Activated CD4-positive, alpha-beta T cell treated with anti-CD3 and anti-CD28 coated beads, Interleukin-2, amount 10 ng/mL, durations not matched to agents 24 days and 14 days (primary cell): Measurements from ENCODE around the gene MELK. TPM values are rescaled to one million over a fixed set of nuclear protein-coding genes. Genes with fewer than 3 reads are reported as not detected.
"Not testable (repeated sequence)": the region's sequence is repeated elsewhere in the genome, so short reads cannot be mapped to it uniquely, and the experiment has no call there.

Source experiments
- DNase-seq: peaks from one replicate; pipeline ENCODE4 v3.0.0; 2022
- H3K27ac Mint-ChIP-seq: one replicate; pipeline ENCODE4 v1.8.0; 2022; ENCODE audit warnings: mild to moderate bottlenecking, mixed read lengths
- H3K27me3 Mint-ChIP-seq: one replicate; pipeline ENCODE4 v1.8.0; 2022; ENCODE audit warnings: mixed read lengths
- H3K36me3 Mint-ChIP-seq: one replicate; pipeline ENCODE4 v1.8.0; 2022; ENCODE audit warnings: low read depth, mild to moderate bottlenecking, mixed read lengths
- H3K4me1 Mint-ChIP-seq: one replicate; pipeline ENCODE4 v1.8.0; 2021; ENCODE audit warnings: mixed read lengths
- H3K4me3 Mint-ChIP-seq: one replicate; pipeline ENCODE4 v1.8.0; 2022; ENCODE audit warnings: mild to moderate bottlenecking, moderate library complexity, mixed read lengths
- H3K9me3 Mint-ChIP-seq: one replicate; pipeline ENCODE4 v1.8.0; 2021; ENCODE audit warnings: mixed read lengths
- intact Hi-C: fragments of 100-400 bp; cut with micrococcal nuclease; formaldehyde crosslinking; loops from one replicate; pipeline ENCODE4 v1.15.1; 2023
- total RNA-seq: library from RNA; stranded (reverse); gene quantifications from 2 replicates; pipeline ENCODE4 v1.2.3, GENCODE V29; 2022

Gene MELK
- total RNA-seq, 1 donor from 2014 or later: 54.2 TPM

DNA sequence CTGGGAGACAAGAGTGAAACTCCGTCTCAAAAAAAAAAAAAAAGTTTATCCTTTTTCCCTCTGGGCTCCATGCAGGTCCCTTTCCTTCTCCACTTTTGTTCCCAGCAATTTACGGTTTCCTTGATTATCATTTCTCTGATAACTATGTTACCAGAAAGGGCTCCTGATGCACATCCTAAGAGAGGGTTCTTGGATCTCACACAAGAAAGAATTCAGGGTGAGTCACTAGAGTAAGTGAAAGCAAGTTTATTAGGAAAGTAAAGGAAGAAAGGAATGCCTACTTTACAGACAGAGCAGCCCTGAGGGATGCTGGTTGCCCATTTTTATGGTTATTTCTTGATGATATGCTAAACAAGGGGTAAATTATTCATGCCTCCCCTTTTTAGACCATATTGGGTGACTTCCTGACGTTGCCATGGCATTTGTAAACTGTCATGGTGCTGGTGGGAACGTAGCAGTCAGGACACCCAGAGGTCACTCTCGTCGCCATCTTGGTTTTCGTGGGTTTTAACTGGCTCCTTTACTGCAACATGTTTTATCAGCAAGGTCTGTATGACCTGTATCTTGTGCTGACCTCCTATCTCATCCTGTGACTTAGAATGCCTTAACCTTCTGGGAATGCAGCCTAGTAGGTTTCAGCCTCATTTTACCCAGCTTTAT lies 13.5 kb upstream of the MELK start:
- Mint-ChIP-seq H3K27me3 (peaks cover 2% of the 10 kb centered on the region), H3K36me3 (no peaks in the 10 kb centered on the region), H3K9me3 (no peaks in the 10 kb centered on the region), H3K4me3 (no peak overlapping the region), H3K4me1 (peaks cover 3% of the 10 kb centered on the region), H3K27ac (no peak overlapping the region)
- intact Hi-C loops: no loop called here
- no peak for DNase-seq

DNA sequence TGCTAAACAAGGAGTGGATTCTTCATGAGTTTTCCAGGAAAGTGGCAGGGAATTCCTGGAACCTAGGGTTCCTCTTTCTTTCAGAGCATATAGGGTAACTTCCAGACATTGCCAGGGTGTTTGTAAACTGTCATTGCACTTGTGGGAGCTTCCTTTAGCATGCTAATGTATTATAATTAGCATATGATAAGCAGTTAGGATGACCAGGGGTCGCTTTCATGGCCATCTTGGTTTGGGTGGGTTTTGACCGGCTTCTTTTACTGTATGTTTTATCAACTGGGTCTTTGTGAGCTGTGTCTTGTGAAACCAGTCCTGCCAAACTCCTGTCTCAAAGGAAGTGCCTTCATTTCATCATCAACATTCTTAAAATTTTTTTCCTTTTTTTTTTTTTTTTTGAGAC lies 11.9 kb upstream of the MELK start:
- intact Hi-C loops: no loop called here
- peaks cover under 1% of the 10 kb centered on the region for H3K4me1 Mint-ChIP-seq
- no peak overlapping the region for H3K4me3 Mint-ChIP-seq
- no peaks in the 10 kb centered on the region for H3K36me3 Mint-ChIP-seq
- H3K27me3 Mint-ChIP-seq: peaks cover 2% of the 10 kb centered on the region
- H3K27ac Mint-ChIP-seq: no peak overlapping the region
- H3K9me3 Mint-ChIP-seq: no peaks in the 10 kb centered on the region
- DNase-seq: no peak

DNA sequence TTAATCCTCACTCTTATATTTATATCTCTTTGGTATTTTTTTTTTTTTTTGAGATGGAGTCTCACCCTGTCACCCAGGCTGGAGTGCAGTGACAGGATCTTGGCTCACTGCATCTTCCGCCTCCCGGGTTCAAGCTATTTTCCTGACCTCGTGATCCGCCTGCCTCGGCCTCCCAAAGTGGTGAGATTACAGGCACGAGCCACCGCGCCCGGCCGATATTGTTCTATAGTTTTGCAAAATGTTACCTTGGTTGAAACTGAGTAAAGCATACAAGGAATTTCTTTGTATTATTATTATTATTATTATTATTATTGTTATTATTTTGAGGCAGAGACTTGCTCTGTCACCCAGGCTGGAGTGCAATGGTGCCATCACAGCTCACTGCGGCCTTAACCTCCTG lies 9.9 kb upstream of the MELK start:
- H3K9me3 Mint-ChIP-seq, intact Hi-C loops, H3K27me3 Mint-ChIP-seq, H3K4me1 Mint-ChIP-seq, H3K36me3 Mint-ChIP-seq, DNase-seq, H3K27ac Mint-ChIP-seq, H3K4me3 Mint-ChIP-seq: not testable (repeated sequence)

DNA sequence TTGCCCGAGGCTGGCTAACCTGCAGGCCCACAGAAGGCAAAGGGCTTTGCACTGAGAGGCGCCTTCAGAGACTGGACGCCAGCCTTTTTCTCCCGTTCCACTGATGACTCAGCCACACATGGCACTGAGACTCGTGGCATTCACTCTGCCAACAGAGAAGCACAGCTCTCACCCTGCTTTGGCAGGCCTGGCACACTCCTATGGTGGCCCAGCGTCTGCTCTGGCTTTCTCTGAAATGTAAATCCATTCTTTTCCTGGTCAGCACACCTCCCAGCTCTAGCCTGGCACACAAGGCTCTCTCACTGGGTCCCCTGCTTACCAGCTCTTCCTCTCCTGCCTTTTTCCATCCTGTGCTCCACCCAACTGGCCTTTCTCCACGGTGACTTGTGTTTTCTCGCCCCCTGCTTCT lies 5.9 kb upstream of the MELK start:
- Mint-ChIP-seq H3K27ac (no peak overlapping the region), H3K9me3 (no peaks in the 10 kb centered on the region), H3K4me1 (peaks cover 3% of the 10 kb centered on the region), H3K4me3 (no peak overlapping the region), H3K27me3 (peaks cover 12% of the 10 kb centered on the region), H3K36me3 (no peaks in the 10 kb centered on the region)
- DNase-seq: no peak
- intact Hi-C loops: no loop called here

DNA sequence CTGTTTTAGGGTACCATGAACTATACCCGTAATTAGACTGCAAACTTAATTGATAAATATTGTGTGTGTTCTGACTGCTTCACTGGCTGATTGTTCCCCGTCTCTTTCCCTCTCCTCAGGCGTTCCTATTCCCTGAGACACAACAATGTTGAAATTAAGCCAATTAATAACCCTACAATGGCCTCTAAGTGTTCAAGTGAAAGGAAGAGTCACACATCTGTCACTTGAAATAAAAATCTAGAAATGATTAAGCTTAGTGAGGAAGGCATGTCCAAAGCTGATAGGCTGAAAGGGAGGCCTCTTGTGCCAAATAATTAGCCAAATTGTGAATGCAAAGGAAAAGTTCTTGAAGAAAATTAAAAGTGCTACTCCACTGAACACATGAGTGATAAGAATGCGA lies 4.0 kb upstream of the MELK start:
- intact Hi-C loops, H3K4me3 Mint-ChIP-seq, H3K27me3 Mint-ChIP-seq, DNase-seq, H3K4me1 Mint-ChIP-seq, H3K27ac Mint-ChIP-seq, H3K9me3 Mint-ChIP-seq, H3K36me3 Mint-ChIP-seq: not testable (repeated sequence)

DNA sequence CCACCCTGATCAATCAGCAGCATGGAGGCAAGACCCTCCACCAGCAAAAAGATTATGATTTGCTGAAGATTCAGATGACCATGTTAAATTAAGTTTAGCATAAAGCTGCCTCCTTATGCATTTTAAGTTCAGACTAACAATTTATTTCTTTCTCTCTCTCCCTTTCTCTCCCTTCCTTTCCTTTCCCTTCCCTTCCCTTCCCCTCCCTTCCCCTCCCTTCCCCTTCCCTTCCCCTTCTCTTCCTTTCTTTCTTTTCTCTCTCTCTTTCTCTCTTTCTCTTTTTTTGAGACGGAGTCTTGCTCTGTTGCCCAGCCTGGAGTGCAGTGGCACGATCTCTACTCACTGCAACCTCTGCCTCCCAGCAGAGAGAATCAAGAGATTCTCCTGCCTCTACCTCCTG lies 1.4 kb upstream of the MELK start:
- peaks cover 9% of the 10 kb centered on the region for H3K27me3 Mint-ChIP-seq
- DNase-seq: no peak
- H3K4me1 Mint-ChIP-seq: peaks cover 26% of the 10 kb centered on the region
- intact Hi-C loops: loop anchor here (10.0 kb wide), 1 partner anchor 357 kb away; no protein-coding TSS in a partner anchor
- H3K36me3 Mint-ChIP-seq: peaks cover 11% of the 10 kb centered on the region
- no peaks in the 10 kb centered on the region for H3K9me3 Mint-ChIP-seq
- H3K4me3 Mint-ChIP-seq: peak overlapping the region; percentile 16
- H3K27ac Mint-ChIP-seq: peak overlapping the region; percentile 65

DNA sequence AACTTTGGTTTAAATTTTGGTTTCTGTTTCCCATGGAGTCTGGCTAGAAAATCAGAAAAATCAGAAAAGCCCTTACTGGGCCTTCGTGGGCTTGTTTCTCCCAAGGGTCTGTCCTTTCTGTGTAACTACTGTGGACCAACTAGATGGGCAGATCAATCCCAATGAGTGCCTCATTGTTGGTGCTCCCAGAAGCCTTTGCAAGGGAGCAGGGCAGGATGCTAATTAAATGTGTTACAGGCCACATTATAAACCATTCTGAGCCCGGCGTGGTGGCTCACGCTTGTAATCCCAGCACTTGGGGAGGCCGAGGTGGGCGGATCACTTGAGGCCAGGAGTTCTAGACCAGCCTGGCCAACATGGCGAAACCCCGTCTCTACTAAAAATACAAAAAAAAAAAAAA lies 1.4 kb downstream of the MELK start:
- peaks cover 39% of the 10 kb centered on the region for H3K4me1 Mint-ChIP-seq
- peak overlapping the region; percentile 89 for H3K27ac Mint-ChIP-seq
- not testable (repeated sequence) for H3K9me3 Mint-ChIP-seq, H3K27me3 Mint-ChIP-seq
- peak; percentile 59 for DNase-seq
- H3K4me3 Mint-ChIP-seq: peak overlapping the region; percentile 97
- peaks cover 23% of the 10 kb centered on the region for H3K36me3 Mint-ChIP-seq
- intact Hi-C loops: loop anchor here (10.0 kb wide), 1 partner anchor 359 kb away; no protein-coding TSS in a partner anchor

DNA sequence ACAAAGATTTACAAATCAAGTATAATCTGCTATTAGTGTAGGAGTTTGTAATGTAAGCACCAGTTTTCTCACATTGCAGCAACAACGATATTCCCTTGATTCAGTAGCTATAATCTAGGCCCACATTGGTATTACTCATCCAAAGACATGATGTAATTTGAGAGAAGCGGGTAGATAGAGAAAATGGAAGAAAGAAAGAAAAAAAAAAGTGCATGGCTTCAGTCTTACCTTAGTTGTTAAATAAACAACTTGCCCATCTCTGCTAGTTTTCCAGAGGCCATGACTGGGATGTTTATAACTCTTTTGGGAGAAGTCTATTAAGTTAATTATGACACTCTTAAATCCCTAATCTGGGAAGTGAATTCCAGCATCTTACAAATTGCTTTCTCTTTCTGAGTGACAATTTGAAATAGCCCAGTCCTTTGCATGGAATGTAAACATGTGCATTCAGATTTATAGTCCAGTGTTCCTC lies 2.8 kb downstream of the MELK start:
- peaks cover 41% of the 10 kb centered on the region for H3K4me1 Mint-ChIP-seq
- H3K4me3 Mint-ChIP-seq: peak overlapping the region; percentile 75
- peaks cover 26% of the 10 kb centered on the region for H3K36me3 Mint-ChIP-seq
- intact Hi-C loops: loop anchor here (10.0 kb wide), 1 partner anchor 361 kb away; no protein-coding TSS in a partner anchor
- no peaks in the 10 kb centered on the region for H3K9me3 Mint-ChIP-seq
- DNase-seq: no peak
- H3K27ac Mint-ChIP-seq: peak overlapping the region; percentile 46
- H3K27me3 Mint-ChIP-seq: no peaks in the 10 kb centered on the region

DNA sequence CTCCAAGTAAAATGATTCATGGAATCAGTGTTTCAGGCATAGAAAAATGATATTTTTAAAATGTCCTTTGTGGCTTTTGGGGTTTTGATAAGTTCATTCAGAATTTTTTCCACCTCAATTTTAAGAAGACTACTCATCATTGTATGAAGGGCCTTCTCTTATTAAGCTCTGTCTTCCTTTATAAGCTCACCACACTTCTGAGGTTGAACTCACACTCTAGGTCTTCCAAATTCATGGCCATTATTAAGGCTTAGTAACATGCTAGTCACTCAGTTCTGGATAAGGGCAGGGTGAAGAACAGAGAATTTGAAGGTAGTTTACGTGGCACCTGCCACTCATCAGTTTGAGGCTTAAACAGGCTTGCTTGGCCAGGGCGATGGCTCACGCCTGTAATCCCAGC lies 4.2 kb downstream of the MELK start:
- H3K27ac Mint-ChIP-seq: peak overlapping the region; percentile 23
- peaks cover 38% of the 10 kb centered on the region for H3K4me1 Mint-ChIP-seq
- H3K4me3 Mint-ChIP-seq: peak overlapping the region; percentile 29
- peaks cover 33% of the 10 kb centered on the region for H3K36me3 Mint-ChIP-seq
- H3K27me3 Mint-ChIP-seq: no peaks in the 10 kb centered on the region
- H3K9me3 Mint-ChIP-seq: no peaks in the 10 kb centered on the region
- intact Hi-C loops: loop anchor here (10.0 kb wide), 1 partner anchor 362 kb away; no protein-coding TSS in a partner anchor
- no peak for DNase-seq

DNA sequence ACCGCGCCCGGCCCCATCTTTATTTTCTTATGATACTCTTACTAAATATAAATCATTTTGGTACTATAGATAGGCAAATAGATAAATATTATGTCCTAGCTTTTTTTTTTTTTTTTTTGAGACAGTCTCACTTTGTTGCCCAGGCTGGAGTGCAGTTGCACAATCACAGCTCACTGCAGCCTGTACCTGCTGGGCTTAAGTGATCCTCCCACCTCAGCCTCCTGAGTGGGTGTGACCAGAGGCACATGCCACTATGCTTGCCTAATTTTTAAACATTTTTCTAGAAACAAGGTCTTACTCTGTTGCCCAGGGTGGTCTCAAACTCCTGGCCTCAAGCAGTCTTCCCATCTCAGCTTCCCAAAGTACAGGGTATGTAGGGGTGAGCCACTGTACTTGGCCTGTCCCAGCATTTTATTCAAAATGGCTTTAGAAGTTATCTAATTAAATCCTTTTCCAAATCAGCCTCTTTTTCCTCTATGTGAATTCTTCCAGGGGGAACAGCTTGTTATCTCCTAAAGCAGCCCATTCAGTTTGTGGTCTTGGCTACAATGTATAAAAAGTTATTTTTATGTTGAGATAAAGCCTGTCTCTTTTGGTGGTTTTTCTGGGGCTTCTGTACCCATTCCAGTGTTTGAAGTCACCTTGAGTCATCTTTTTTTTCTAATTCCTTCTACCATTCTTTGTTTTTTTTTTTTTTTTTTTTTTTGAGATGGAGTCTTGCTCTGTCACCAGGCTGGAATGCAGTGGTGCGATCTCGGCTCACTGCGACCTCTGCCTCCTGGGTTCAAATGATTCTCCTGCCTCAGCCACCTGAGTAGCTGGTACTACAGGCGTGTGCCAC lies 12.1 kb downstream of the MELK start:
- H3K36me3 Mint-ChIP-seq: peaks cover 30% of the 10 kb centered on the region
- no peak overlapping the region for H3K4me3 Mint-ChIP-seq
- H3K27me3 Mint-ChIP-seq: no peaks in the 10 kb centered on the region
- DNase-seq: no peak
- H3K9me3 Mint-ChIP-seq: no peaks in the 10 kb centered on the region
- intact Hi-C loops: no loop called here
- H3K27ac Mint-ChIP-seq: no peak overlapping the region
- H3K4me1 Mint-ChIP-seq: peaks cover 9% of the 10 kb centered on the region

DNA sequence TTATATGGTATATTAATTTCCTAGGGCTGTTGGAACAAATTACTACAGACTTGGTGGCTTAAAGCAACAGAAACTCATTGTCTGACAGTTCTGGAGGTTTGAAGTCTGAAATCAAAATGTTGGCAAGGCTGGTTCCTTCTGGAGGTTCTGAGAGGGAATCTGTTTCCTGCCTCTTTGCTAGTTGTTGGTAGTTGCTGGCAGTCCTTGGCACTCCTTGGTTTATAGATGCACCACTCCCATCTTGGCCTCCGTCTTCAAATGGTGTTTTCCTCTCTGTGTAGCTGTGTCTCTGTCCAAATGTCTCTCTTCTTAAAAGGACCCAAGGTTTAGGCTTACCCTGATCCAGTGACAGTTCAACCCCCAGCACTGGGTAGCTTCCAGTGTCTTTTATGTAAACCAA lies 17.5 kb downstream of the MELK start:
- DNase-seq: no peak
- Mint-ChIP-seq H3K9me3 (no peaks in the 10 kb centered on the region), H3K27ac (no peak overlapping the region), H3K27me3 (no peaks in the 10 kb centered on the region), H3K4me1 (peaks cover 7% of the 10 kb centered on the region), H3K4me3 (no peak overlapping the region), H3K36me3 (peaks cover 35% of the 10 kb centered on the region)
- intact Hi-C loops: no loop called here

DNA sequence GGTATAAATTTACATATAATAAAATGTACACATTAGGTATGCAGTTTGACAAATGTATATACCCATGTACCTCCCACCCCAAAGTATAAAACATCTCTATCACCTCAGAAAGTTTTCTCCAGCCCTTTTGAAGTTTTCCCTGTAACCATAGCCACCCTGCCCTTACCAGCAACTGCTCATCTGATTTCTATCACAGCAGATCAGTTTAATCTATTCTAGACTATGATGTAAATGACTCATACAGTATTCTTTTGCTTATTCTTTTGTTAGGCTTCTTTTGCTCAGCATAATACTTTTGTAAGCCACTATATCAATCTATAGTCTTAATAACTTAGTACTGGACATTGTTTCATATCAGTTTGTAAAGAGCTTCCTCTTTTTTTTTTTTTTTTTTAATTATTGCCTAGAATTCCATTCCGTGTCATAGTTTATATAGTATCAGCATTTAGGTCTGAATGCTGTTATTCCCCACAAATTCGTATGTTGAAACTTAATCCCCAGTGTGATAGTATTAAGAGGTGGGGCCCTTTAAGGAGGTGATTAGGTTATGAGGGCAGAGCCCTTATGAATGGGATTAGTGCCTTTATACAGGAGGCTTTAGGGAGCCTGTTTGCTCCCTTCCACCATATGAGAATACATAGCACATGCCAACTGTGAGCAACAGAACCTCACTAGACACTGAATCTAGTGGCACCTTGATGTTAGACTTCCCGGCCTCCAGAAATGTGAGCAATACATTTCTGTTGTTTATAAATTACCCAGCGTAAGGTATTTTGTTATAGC lies 20.3 kb downstream of the MELK start:
- Mint-ChIP-seq H3K27me3 (no peaks in the 10 kb centered on the region), H3K36me3 (peaks cover 42% of the 10 kb centered on the region), H3K27ac (no peak overlapping the region), H3K4me3 (no peak overlapping the region), H3K4me1 (peaks cover 7% of the 10 kb centered on the region), H3K9me3 (no peaks in the 10 kb centered on the region)
- DNase-seq: no peak
- intact Hi-C loops: no loop called here

DNA sequence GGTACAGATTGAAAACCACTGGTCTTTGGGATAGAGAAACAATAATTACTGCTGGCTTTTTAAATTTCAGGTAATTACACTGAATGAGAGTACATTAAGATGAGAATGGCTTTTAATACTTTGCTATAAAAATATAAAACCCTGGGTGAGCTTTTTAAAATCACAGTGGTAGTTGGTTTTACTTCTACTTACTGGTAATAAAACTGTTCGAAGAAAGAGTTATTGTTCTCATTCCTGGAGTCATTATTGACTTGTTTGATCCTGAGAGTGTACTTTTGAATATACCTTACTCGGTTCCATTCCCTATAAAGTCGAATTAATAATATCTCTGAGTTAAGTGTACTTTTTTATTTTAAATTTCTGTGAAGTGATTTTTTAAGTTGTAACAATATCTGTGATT lies 21.5 kb downstream of the MELK start:
- Mint-ChIP-seq H3K4me1 (peaks cover 5% of the 10 kb centered on the region), H3K4me3 (no peak overlapping the region), H3K9me3 (no peaks in the 10 kb centered on the region), H3K27ac (no peak overlapping the region), H3K27me3 (no peaks in the 10 kb centered on the region), H3K36me3 (peaks cover 43% of the 10 kb centered on the region)
- DNase-seq: no peak
- intact Hi-C loops: no loop called here
